ENCODE measurements around the gene CNTN1.

The CNTN1 gene

GRCh38 chr12:40986001-40986400 lies 293.8 kb downstream of the CNTN1 start:
- no peak for DNase-seq

GRCh38 chr12:40988355-40988754 lies 296.1 kb downstream of the CNTN1 start:
- no peak for DNase-seq

GRCh38 chr12:40988824-40989223 lies 296.6 kb downstream of the CNTN1 start:
- DNase-seq: no peak

GRCh38 chr12:40989785-40990184 lies 297.5 kb downstream of the CNTN1 start:
- no peak for DNase-seq

GRCh38 chr12:40992158-40992557 lies 299.9 kb downstream of the CNTN1 start:
- DNase-seq: no peak

GRCh38 chr12:40992674-40993073 lies 300.4 kb downstream of the CNTN1 start:
- DNase-seq: no peak

GRCh38 chr12:40993158-40993557 lies 300.9 kb downstream of the CNTN1 start:
- no peak for DNase-seq

GRCh38 chr12:40996091-40996490 lies 303.9 kb downstream of the CNTN1 start:
- DNase-seq: no peak

GRCh38 chr12:40999210-40999609 lies 307.0 kb downstream of the CNTN1 start:
- DNase-seq: no peak

- DNase-seq: no peak
Observed at GRCh38 chr12:41008472-41008871, 316.2 kb downstream of the CNTN1 start.

- no peak for DNase-seq
Observed at GRCh38 chr12:41011939-41012338, 319.7 kb downstream of the CNTN1 start.

- no peak for DNase-seq
Observed at GRCh38 chr12:41013881-41014642, 321.8 kb downstream of the CNTN1 start.

GRCh38 chr12:41014643-41015020 lies 322.4 kb downstream of the CNTN1 start:
- DNase-seq: no peak

- DNase-seq: no peak
Observed at GRCh38 chr12:41018010-41018409, 325.8 kb downstream of the CNTN1 start.

GRCh38 chr12:41019461-41019860 lies 327.2 kb downstream of the CNTN1 start:
- DNase-seq: no peak

GRCh38 chr12:41023836-41024235 lies 331.6 kb downstream of the CNTN1 start:
- DNase-seq: no peak

GRCh38 chr12:41026151-41026550 lies 333.9 kb downstream of the CNTN1 start:
- no peak for DNase-seq

- no peak for DNase-seq
Observed at GRCh38 chr12:41032386-41032785, 340.1 kb downstream of the CNTN1 start.

- no peak for DNase-seq
Observed at GRCh38 chr12:41034686-41035085, 342.4 kb downstream of the CNTN1 start.

- no peak for DNase-seq
Observed at GRCh38 chr12:41039461-41039860, 347.2 kb downstream of the CNTN1 start.

GRCh38 chr12:41045509-41045908 lies 353.3 kb downstream of the CNTN1 start:
- DNase-seq: no peak

GRCh38 chr12:41049033-41049432 lies 356.8 kb downstream of the CNTN1 start:
- DNase-seq: no peak

GRCh38 chr12:41051954-41052353 lies 359.7 kb downstream of the CNTN1 start:
- no peak for DNase-seq

- DNase-seq: no peak
Observed at GRCh38 chr12:41052441-41052840, 360.2 kb downstream of the CNTN1 start.

GRCh38 chr12:41053046-41053445 lies 360.8 kb downstream of the CNTN1 start:
- DNase-seq: no peak
